Activated CD8-positive, alpha-beta memory T cell treated with anti-CD3 and anti-CD28 coated beads for 36 hours (primary cell): ENCODE measurements around the gene SEPHS2. TPM values are rescaled to one million over a fixed set of nuclear protein-coding genes. Genes with fewer than 3 reads are reported as not detected.

ENCODE experiments used
- CTCF ChIA-PET: fragments of 350-600 bp; sonication (Branson Sonifier 250); formaldehyde crosslinking; loops from one replicate; lab custom pipeline; 2021; ENCODE audit warnings: antibody characterized with exemption; lab: Charles Lee
- POLR2A ChIA-PET: fragments of 350-600 bp; sonication (Branson Sonifier 250); formaldehyde crosslinking; loops from one replicate; lab custom pipeline; 2021; ENCODE audit warnings: antibody characterized with exemption; lab: Charles Lee
- total RNA-seq, 2 experiments: library from RNA; stranded (reverse); gene quantifications; one replicate each; pipeline ENCODE4 v1.2.3, GENCODE V29; 2021

SEPHS2 gene
- total RNA-seq, 2 experiments from 2014 or later = 70.8 to 71.3 TPM

DNA sequence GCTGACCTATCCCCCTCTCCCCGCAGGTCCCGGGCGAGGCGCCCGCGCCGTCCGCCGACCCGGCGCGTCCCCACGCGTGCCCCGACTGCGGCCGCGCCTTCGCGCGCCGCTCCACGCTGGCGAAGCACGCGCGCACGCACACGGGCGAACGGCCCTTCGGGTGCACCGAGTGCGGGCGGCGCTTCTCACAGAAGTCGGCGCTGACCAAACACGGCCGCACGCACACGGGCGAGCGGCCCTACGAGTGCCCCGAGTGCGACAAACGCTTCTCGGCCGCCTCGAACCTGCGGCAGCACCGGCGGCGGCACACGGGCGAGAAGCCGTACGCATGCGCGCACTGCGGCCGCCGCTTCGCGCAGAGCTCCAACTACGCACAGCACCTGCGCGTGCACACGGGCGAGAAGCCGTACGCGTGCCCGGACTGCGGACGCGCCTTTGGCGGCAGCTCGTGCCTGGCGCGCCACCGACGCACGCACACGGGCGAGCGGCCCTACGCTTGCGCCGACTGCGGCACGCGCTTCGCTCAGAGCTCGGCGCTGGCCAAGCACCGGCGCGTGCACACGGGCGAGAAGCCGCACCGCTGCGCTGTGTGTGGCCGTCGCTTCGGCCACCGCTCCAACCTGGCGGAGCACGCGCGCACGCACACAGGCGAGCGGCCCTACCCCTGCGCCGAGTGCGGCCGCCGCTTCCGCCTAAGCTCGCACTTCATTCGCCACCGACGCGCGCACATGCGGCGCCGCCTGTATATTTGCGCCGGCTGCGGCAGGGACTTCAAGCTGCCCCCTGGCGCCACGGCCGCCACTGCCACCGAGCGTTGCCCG, 27.9 kb downstream of the SEPHS2 start:
- POLR2A ChIA-PET = interaction anchor here (0.5 to 1.3 kb wide), 13 partner anchors 9 to 193 kb away, joined by 3 to 10 read pairs (median 4); partner anchors contain the start of genes DCTPP1, ITGAL, SEPHS2 and SEPTIN1
- CTCF ChIA-PET = interaction anchor here (0.6 to 2.9 kb wide), 7 partner anchors 9 to 232 kb away, joined by 3 to 28 read pairs (median 3); partner anchors contain the start of genes DCTPP1 and ZNF771

DNA sequence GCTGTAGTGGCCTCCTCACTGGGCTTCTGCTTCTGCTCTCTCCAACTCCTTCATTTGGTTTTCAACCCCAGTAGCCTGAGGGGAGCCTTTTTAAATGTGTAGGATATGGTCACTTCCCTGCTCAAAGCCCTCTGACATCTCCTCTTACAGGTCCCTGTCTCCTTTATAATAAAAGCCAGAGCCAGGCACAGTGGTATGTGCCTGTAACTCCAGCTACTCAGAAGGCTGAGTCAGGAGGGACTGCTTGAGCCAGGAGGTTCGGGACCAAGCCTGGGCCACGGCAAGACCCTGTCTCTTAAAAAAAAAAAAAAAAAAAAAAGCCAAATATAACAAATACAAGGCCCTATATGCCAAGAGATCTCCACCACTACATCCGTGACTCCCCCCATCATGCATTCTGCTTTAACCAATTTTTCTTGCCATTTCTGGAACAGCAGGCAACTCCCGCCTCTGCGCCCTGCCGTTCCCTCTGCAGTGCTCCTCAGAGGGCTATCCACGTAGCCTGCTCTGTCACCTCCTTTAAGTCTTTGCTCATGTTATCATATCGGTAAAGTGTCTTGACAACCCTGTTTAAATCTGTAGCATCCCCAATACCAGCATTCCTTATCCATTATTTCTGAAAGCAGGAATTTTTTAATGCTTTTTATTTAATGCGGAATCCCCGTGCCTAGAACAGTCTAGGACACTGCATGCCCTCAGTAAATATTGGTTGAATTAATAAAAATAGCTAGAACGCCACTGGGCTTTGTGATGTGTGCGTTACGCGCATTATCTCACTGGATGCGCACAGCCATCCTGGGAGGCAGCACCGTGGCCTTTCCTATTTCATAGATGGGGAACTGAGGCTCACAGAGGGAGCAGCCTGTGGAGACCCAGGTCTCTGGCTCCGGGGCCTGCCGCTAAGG, 28.8 kb downstream of the SEPHS2 start:
- CTCF ChIA-PET = interaction anchor here (0.6 to 2.9 kb wide), 6 partner anchors 8 to 231 kb away, joined by 3 to 28 read pairs (median 3); partner anchors contain the start of genes DCTPP1 and ZNF771

DNA sequence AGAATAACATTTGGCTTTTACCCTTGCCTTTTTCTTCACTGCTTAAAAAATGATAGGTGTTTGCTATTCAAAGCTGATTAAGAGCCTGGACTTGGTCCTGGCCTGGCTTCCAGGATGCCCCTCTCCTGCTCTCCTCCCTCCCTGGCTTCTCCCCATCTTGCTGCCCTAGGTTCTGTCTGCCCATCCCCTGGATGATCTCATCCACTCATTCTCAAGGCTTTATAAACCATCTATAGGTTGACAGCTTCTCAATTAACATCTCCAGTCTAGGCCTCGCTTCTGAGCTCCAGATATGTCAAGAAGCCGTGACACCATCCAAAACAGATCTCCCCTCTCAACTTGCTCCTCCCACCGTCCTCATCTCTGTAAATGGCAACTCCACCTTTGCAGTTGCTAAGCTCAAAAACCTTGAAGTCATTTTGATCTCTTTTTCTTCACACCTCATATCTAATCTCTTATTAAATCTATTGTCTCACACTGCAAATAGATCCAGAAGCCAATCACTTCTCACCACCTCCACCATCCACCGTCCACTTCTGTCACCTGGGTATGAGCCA, 29.5 kb downstream of the SEPHS2 start:
- ChIA-PET CTCF (interaction anchor here (0.9 to 2.9 kb wide), 3 partner anchors 8 to 42 kb away, joined by 3 to 28 read pairs (median 5); partner anchors contain the start of genes DCTPP1 and ZNF771), POLR2A (no interaction called here)

More for the DNA sequence above, 28.8 kb downstream of the SEPHS2 start:
- POLR2A ChIA-PET = interaction anchor here (0.7 to 1.3 kb wide), 10 partner anchors 10 to 194 kb away, joined by 3 to 10 read pairs (median 4); partner anchors contain the start of genes DCTPP1, ITGAL, SEPHS2 and SEPTIN1

DNA sequence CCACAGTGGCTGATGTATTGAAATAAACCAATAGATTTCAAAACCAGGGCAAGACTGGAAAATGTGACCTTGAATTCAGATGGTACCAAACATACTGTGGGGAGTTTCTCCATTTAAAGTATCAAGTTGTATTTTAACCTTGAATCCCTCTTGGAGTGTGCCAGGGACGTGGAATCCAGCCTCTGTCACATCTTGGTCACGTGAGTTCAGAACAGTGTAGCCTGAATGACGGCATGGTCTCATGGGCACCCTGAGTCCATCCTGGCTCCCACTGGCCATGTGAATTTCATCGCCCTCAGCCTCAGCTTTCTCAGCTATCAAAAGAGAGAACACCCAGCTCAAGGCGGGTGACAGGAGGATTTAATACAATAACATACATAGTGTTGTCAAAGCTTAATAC, 31.5 kb downstream of the SEPHS2 start:
- ChIA-PET CTCF (interaction anchor here (1.2 kb wide), 1 partner anchor 184 kb away, joined by 3 read pairs; no protein-coding TSS in a partner anchor), POLR2A (no interaction called here)

DNA sequence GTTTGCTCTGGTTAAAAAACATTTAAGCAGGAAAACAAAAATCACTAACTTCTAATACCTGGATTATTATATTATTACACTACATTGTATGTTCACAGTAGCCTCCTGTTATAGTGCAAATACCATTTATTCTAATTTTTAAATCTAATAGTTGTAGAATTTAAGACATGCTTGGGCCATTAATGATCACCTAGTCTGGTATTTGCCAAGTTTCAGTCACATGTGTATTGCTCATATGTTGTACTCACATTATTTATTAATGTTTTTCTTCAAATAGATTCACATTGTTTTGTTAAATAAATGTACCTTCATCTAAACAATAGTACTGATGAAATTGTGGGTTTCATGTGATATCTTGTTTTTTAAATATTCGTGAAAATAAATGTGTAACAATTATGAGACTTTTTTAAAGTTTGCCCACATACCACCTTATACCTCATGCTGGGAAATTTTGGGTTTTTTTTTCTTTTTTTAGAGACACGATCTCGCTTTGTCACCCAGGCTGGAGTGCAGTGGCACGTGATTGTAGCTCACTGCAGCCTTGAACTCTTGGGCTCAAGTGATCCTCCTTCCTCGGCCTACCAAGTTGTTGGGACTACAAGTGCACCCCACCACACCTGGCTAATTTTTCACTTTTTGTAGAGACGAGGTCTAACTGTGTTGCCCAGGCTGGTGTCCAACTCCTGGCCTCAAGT, 32.4 kb downstream of the SEPHS2 start:
- CTCF ChIA-PET = interaction anchor here (2.9 kb wide), 1 partner anchor 18 kb away, joined by 10 read pairs; the partner anchor contains the start of gene ZNF48
- POLR2A ChIA-PET = no interaction called here

DNA sequence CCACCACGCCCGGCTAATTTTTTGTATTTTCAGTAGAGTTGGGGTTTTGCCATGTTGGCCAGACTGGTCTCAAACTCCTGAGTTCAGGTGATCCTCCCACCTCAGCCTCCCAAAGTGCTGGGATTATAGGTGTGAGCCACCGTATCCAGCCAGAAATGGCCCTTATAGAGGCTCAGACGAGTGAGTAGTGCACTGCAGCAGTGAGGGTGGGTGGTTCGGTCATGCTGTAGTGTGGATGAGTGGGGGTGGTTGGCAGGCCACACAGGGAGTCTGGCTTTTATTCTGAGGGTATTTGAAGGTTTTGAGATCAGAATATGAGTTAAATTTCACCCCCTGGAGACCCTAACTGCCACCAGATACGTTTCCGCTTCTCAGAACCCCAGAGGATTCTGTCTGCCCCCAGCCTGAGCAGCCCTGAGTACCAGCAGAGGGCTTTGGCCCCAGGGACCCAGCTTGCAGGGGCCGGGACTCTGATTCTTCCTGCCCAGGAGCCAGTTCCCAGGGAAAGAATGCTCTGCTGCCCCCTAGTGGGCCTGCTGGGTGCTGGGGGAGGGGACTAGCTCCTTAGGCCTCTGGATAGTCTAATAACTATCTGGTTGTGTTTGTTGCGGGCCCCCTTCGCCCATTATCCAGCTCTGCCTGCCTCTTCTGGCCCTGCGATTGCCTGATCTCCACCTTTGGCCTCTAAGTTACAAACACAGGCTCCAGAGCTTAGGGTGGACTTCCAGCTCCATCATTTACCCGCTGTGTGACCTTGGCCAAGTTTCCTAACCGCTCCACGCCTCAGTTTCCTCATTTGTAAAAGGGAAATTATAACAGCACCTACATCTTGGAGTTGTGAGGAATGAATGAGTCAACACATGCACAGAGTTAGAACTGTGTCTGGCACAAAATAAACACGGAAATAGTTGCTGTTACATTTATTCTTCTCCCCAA, 36.3 kb downstream of the SEPHS2 start:
- ChIA-PET CTCF (interaction anchor here (0.6 to 4.1 kb wide), 31 partner anchors 8 to 404 kb away, joined by 3 to 28 read pairs (median 4); partner anchors contain the start of genes DCTPP1, SEPTIN1, TBC1D10B and ZNF48), POLR2A (interaction anchor here (0.6 to 1.8 kb wide), 7 partner anchors 9 to 83 kb away, joined by 3 to 8 read pairs (median 6); partner anchors contain the start of gene SEPTIN1)

DNA sequence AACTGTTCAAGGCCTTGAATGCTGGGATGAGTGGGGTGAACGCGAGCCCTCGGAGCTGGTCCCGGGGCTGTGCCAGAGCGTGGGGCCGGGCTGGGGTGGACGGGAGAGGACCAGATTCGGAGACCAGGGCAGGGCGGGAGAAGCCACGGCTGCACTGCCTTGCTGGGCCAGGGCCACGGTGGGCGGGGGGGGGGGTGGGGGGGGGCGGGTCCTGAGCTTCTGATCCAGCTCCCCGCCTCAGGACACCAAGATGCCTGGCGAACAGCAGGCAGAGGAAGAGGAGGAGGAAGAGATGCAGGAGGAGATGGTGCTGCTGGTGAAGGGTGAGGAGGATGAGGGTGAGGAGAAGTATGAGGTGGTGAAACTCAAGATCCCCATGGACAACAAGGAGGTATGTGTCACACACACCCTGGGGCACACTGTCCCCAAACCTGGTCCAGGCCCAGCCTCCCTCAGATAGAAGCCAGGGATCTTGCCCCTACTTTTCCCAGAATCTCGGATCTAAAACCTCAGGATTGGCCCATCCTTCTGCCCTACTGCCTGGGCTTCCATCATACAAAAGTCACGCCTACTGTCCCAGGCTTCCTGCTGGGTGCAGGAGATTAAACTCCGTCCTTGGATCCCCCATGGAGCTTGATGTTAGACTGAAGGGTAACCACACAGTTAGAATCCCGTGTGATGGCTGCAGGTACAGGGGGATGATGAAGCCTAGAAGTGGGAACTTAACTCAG, 37.7 kb downstream of the SEPHS2 start:
- ChIA-PET POLR2A (interaction anchor here (0.6 to 1.9 kb wide), 14 partner anchors 9 to 226 kb away, joined by 3 to 10 read pairs (median 3); partner anchors contain the start of genes CD2BP2, DCTPP1, SEPTIN1 and ZNF48), CTCF (interaction anchor here (0.6 to 4.1 kb wide), 8 partner anchors 10 to 217 kb away, joined by 4 to 28 read pairs (median 6); partner anchors contain the start of genes DCTPP1, SEPTIN1 and ZNF48)

DNA sequence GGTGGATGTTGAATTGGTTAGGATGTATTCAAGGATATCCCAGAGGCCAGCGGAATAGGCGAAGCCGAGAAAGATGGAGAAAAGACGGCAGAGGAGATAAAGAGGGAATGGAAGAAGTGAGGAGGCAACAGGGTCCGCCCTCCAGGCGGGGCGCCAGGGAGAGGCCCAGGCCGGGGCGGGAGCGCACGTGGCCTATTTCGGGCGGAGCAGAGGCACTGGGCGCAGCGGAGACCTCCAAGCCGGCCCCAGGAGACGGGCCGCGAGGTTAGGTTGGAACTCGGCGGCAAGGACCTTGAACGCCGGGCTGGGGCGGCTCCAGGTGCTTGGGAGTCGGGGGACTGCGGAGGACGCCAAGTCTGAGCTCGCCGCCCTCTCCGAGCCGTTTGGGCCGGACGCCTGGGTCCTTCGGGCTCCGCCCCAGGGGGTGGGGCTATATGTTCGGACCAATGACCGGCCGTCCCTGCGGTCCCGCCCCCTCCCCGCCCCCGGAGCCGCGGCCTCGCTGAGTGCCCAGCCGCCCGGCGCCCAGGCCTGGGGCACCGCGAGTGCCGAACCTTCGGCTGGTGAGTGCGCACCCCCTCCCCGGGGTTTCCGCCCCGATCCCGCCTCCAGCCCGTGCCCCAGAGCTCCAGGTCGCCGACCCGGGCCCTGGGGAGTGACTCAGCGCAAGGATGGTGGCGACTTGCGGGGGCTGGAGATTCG, 38.4 kb downstream of the SEPHS2 start, which contains the start of gene ZNF771:
Gene ZNF771, plus strand, starts transcription at position 505 of the 702 bp plus-strand sequence. CDS start 448 bp downstream, outside the sequence.
- CTCF ChIA-PET = interaction anchor here (0.6 to 4.1 kb wide), 10 partner anchors 10 to 315 kb away, joined by 3 to 28 read pairs (median 4); partner anchors contain the start of genes DCTPP1, SEPTIN1, TBX6 and ZNF48
- POLR2A ChIA-PET = interaction anchor here (0.6 to 1.9 kb wide), 15 partner anchors 9 to 227 kb away, joined by 3 to 10 read pairs (median 3); partner anchors contain the start of genes CD2BP2, DCTPP1, SEPTIN1 and ZNF48

DNA sequence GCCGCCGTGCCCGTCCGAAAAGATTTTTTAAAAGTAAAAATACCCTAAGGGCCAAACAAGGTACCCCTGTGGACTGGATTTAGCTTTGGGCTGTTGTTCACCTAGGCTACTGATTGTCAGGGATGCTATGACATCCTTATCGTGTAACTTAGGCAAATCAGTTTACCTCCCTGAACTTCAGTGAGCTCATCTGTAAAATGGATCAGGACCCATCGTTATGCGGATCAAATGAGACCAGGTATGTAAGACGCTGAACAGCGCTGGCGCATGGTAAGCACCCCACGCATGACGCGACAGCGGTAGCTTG, 38.9 kb downstream of the SEPHS2 start:
- CTCF ChIA-PET = interaction anchor here (0.6 to 4.1 kb wide), 10 partner anchors 9 to 315 kb away, joined by 3 to 28 read pairs (median 4); partner anchors contain the start of genes DCTPP1, SEPTIN1, TBX6 and ZNF48
- POLR2A ChIA-PET = interaction anchor here (0.9 to 1.9 kb wide), 12 partner anchors 8 to 227 kb away, joined by 3 to 10 read pairs (median 4); partner anchors contain the start of genes CD2BP2, DCTPP1, SEPTIN1 and ZNF48

DNA sequence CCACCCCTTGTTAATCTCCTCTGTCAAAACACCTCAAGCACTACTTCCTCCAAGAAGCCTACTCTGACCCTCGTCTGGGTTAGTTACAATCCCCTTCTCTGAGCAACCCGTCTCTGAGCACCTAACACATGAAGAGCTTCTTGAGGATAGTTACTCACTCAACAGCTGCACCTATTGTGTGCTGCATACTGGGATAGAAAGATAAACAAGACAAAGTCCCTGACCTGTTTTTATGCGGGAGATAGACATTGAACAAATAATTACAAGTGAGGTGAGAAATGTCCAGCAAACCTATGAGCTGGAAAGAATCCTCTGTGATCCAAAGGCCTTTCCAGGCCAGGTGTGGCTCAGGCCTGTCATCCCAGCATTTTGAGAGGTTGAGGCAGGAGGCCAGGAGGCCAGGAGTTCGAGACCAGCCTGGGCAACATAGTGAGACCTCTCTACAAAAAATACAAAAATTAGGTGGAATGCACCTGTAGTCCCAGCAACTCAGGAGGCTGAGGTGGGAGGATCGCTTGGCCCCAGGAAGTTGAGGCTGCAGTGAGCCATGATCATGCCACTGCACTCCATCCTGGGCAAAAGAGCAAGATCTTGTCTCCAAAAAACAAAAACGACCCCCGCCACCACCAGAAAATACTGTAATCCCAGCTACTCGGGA, 43.8 kb downstream of the SEPHS2 start:
- ChIA-PET POLR2A (interaction anchor here (0.6 kb wide), 1 partner anchor 205 kb away, joined by 5 read pairs; no protein-coding TSS in a partner anchor), CTCF (interaction anchor here (1.1 to 1.5 kb wide), 2 partner anchors 7 to 46 kb away, joined by 3 read pairs; no protein-coding TSS in a partner anchor)

DNA sequence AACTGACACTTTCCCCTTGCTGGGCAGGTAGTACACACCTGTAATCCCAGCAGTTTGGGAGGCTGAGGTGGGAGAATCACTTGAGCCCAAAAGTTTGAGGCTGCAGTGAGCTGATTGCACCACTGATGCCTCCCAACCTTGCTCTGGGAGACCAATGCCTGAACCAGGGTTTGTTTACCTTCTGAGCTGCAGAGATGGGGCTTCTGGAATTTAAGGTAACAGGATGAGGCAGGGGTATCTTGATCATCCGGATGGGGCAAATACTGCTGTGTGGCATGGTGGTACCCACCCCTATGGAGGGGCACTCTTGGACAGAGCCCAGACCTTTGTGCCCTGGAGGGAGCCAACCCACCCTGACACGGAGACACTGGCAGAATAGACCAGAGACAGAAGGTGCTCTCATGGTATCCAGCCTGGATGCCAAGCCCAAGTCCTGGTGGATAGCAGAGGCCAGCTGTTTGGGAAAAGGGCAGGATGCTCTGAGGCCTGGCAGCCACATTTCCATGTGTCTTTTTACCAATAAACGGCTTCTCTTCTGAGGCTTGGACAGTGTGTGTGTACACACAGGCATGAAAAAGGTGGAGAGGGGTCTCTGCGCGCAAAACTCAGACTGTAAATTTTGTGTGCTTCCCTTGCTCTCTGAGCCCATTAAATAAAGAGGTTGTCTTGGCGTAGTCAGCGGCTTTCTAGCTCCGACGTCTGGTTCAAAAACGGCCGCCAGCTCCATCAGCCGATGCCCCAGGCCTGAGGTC, 46.1 kb downstream of the SEPHS2 start:
- POLR2A ChIA-PET = interaction anchor here (0.8 to 1.9 kb wide), 2 partner anchors 8 to 17 kb away, joined by 3 to 7 read pairs; partner anchors contain the start of genes SEPTIN1 and ZNF771
- CTCF ChIA-PET = interaction anchor here (0.9 to 1.4 kb wide), 5 partner anchors 10 to 29 kb away, joined by 3 to 7 read pairs (median 3); partner anchors contain the start of genes SEPTIN1 and TBC1D10B

DNA sequence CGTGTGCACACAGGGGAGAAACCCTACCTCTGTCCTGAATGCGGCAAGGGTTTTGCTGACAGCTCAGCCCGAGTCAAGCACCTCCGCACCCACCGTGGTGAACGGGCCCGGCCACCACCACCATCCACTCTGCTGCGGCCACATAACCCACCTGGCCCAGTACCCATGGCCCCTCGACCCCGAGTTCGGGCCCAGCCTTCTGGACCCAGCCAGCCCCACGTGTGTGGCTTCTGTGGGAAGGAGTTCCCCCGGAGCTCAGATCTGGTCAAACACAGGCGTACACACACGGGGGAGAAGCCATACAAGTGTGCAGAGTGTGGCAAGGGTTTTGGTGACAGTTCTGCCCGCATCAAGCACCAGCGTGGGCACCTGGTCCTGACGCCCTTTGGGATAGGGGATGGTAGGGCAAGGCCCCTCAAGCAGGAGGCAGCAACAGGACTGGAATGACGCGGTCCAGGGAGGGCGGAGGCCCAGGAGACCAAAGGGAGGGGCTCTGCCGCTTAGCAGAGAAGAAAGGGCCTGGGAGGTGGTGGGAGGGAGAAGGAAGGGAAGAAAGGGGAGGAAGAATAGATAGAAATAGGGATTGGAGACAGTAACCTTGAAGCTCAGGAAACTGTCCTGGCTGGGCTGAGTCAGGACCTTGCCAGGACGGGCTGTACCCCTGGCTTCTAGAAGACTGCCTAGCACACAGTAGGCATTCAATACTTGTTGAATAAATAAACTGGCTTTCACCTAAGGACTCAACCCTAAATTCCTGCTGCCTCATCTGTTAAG, 46.8 kb downstream of the SEPHS2 start:
- POLR2A ChIA-PET = interaction anchor here (1.9 kb wide), 1 partner anchor 8 kb away, joined by 7 read pairs; the partner anchor contains the start of gene ZNF771
- CTCF ChIA-PET = interaction anchor here (0.9 to 1.7 kb wide), 6 partner anchors 9 to 28 kb away, joined by 3 to 10 read pairs (median 4); partner anchors contain the start of genes SEPTIN1, TBC1D10B and ZNF771
